NOMO-1 treated with DMSO at 0.1 percent for 48 hours (cell line): Measurements from ENCODE around the gene UBE3C.
A peak's percentile ranks its signal among the peaks of the same experiment; 100 is the strongest.
"Not testable (repeated sequence)": the region's sequence is repeated elsewhere in the genome, so short reads cannot be mapped to it uniquely, and the experiment has no call there.

Experiments
- DNase-seq: peaks from one replicate; lab custom pipeline; 2025; ENCODE audit not compliant: unreplicated experiment; lab: John Stamatoyannopoulos, UW

Gene UBE3C

GRCh38 chr7:157129907-157130460 lies 8.7 kb upstream of the UBE3C start:
- no peak for DNase-seq

GRCh38 chr7:157130849-157131248 lies 7.9 kb upstream of the UBE3C start:
- not testable (repeated sequence) for DNase-seq

- no peak for DNase-seq
Observed at GRCh38 chr7:157132796-157133195, 5.9 kb upstream of the UBE3C start.

GRCh38 chr7:157133304-157133703 lies 5.4 kb upstream of the UBE3C start:
- no peak for DNase-seq

GRCh38 chr7:157136372-157136771 lies 2.4 kb upstream of the UBE3C start:
- DNase-seq: peak; percentile 54

GRCh38 chr7:157138101-157138423 lies 664 bp upstream of the UBE3C start:
- no peak for DNase-seq

- no peak for DNase-seq
Observed at GRCh38 chr7:157139111-157139809, 534 bp downstream of the UBE3C start.

GRCh38 chr7:157139810-157140510 lies 1.2 kb downstream of the UBE3C start:
- DNase-seq: peak; percentile 13

GRCh38 chr7:157140511-157140905 lies 1.8 kb downstream of the UBE3C start:
- no peak for DNase-seq

GRCh38 chr7:157141525-157142060 lies 2.9 kb downstream of the UBE3C start:
- DNase-seq: no peak

- no peak for DNase-seq
Observed at GRCh38 chr7:157143788-157144187, 5.1 kb downstream of the UBE3C start.

GRCh38 chr7:157149317-157149716 lies 10.6 kb downstream of the UBE3C start:
- DNase-seq: no peak

GRCh38 chr7:157150882-157151281 lies 12.2 kb downstream of the UBE3C start:
- no peak for DNase-seq

GRCh38 chr7:157151626-157152339 lies 13.1 kb downstream of the UBE3C start:
- DNase-seq: no peak

- DNase-seq: no peak
Observed at GRCh38 chr7:157152391-157152937, 13.7 kb downstream of the UBE3C start.

GRCh38 chr7:157153260-157153659 lies 14.5 kb downstream of the UBE3C start:
- DNase-seq: no peak

GRCh38 chr7:157155959-157156358 lies 17.2 kb downstream of the UBE3C start:
- no peak for DNase-seq

- no peak for DNase-seq
Observed at GRCh38 chr7:157158400-157158799, 19.7 kb downstream of the UBE3C start.

- not testable (repeated sequence) for DNase-seq
Observed at GRCh38 chr7:157159537-157159936, 20.8 kb downstream of the UBE3C start.

GRCh38 chr7:157160433-157160832 lies 21.7 kb downstream of the UBE3C start:
- no peak for DNase-seq

- DNase-seq: no peak
Observed at GRCh38 chr7:157165987-157166386, 27.3 kb downstream of the UBE3C start.
